ENCODE data around the gene SMG6. TPM values are rescaled to one million over a fixed set of nuclear protein-coding genes. Genes with fewer than 3 reads are reported as not detected.
"Not testable (repeated sequence)": the region's sequence is repeated elsewhere in the genome, so short reads cannot be mapped to it uniquely, and the experiment has no call there.

The SMG6 gene
- total RNA-seq, 4 donors from 2014 or later: 13.3 to 74.9 (median 41.6) TPM

DNA sequence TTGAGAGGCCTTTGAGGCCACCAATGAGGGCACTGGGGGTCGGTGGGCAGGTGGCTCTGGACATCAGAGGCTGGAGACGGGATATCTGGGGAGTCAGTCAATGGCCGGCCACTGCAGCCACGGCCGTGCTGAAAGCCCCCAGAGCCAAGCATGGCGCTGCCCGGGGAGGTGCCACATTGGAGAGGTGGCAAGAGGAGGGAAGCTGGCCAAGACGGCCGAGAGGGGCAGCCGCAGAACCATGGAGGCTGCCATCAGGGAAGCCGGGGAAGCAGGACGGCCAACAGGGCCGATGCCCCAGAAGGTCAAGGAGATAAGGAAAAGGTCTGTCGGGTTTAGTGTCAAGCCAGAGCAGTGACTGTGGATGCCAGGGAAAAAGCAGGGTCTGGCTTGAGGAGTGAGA is 288.3 kb downstream of the SMG6 start:
- intact Hi-C loops (cut with DNase I; ENCODE audit: low total_unique reads): no loop called here
- Histone ChIP-seq H3K27me3 (no peaks in the 10 kb centered on the region), H3K9me3 (no peaks in the 10 kb centered on the region), H3K36me3 (no peaks in the 10 kb centered on the region), H3K4me3 (no peak overlapping the region), H3K27ac (no peak overlapping the region), H3K4me1 (no peaks in the 10 kb centered on the region)
- no peak for DNase-seq
- TF ChIP-seq CTCF (IDR thresholded peaks at IDR 0.05) (no peak), POLR2A (IDR thresholded peaks at IDR 0.05) (no peak)

DNA sequence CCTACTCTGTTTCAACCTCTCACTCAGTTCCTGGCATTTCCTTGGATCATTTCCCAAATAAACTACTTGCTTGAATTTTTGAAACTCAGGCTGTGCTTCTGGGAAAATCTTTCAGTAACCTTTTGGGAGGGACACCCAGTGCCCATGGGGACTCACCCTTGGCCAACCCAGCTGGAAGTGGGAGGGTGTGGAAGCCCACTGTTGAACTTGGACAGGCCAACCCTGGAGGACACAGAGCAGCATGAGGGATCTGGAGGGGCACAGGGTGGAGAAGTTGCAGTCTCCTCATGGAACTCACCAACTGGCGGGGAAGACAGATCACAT is 289.6 kb downstream of the SMG6 start:
- intact Hi-C loops (cut with DNase I; ENCODE audit: low total_unique reads): no loop called here
- Histone ChIP-seq H3K36me3 (no peaks in the 10 kb centered on the region), H3K4me3 (no peak overlapping the region), H3K9me3 (no peaks in the 10 kb centered on the region), H3K27ac (no peak overlapping the region), H3K27me3 (no peaks in the 10 kb centered on the region), H3K4me1 (no peaks in the 10 kb centered on the region)
- no peak for DNase-seq
- TF ChIP-seq POLR2A (IDR thresholded peaks at IDR 0.05) (no peak), CTCF (IDR thresholded peaks at IDR 0.05) (no peak)

DNA sequence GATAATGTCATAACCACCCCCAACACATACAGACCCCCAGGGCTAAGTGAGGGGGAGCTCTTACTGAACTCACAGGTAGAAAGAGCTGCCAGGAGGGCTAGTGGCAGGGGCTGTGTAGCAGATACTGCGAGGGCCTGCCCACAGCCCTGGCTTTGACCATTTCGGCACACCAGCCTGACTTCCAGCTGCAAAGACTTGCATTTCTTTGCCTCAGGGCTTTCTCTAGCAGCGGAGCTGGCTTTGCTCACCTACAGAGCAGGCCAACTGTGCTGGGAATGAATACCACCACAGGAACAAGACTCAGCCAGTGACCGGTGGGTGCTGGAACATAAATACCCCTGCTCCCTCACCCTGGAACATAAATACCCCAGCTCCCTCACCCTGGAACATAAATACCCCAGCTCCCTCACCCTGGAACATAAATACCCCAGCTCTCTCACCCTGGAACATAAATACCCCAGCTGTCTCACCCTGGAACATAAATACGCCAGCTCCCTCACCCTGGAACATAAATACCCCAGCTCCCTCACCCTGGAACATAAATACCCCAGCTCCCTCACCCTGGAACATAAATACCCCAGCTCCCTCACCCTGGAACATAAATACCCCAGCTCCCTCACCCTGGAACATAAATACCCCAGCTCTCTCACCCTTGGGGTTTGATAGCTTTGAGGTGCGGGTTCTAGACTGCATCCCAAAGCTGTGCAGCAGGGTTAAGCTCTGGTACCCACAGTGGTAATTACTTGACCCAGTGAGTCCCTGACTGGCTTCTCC is 290.2 kb downstream of the SMG6 start:
- intact Hi-C loops (cut with DNase I; ENCODE audit: low total_unique reads): not testable (repeated sequence)

DNA sequence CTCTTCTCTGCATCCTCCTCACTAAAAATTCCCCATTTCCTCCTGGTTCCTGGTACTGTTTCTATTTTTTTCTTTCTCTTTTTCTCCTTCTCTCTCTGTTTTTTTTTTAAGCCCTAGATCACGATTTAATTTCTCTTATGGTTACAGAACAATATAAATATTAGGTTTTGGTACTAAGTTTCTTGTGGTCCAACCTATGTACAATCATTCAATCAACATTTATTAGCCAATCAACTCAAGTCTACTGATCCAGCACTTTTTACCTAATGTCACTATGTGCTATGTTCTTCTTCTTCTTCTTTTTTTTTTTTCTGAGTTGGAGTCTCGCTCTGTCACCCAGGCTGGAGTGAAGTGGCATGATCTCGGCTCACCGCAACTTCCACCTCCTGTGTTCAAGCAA is 291.1 kb downstream of the SMG6 start:
- intact Hi-C loops (cut with DNase I; ENCODE audit: low total_unique reads): no loop called here
- H3K27ac ChIP-seq: peak overlapping the region; percentile 45 to 71

More for the DNA sequence above, 290.2 kb downstream of the SMG6 start:
- not testable (repeated sequence) for DNase-seq, H3K4me3 ChIP-seq, H3K36me3 ChIP-seq, H3K27ac ChIP-seq, H3K9me3 ChIP-seq, H3K27me3 ChIP-seq, H3K4me1 ChIP-seq

DNA sequence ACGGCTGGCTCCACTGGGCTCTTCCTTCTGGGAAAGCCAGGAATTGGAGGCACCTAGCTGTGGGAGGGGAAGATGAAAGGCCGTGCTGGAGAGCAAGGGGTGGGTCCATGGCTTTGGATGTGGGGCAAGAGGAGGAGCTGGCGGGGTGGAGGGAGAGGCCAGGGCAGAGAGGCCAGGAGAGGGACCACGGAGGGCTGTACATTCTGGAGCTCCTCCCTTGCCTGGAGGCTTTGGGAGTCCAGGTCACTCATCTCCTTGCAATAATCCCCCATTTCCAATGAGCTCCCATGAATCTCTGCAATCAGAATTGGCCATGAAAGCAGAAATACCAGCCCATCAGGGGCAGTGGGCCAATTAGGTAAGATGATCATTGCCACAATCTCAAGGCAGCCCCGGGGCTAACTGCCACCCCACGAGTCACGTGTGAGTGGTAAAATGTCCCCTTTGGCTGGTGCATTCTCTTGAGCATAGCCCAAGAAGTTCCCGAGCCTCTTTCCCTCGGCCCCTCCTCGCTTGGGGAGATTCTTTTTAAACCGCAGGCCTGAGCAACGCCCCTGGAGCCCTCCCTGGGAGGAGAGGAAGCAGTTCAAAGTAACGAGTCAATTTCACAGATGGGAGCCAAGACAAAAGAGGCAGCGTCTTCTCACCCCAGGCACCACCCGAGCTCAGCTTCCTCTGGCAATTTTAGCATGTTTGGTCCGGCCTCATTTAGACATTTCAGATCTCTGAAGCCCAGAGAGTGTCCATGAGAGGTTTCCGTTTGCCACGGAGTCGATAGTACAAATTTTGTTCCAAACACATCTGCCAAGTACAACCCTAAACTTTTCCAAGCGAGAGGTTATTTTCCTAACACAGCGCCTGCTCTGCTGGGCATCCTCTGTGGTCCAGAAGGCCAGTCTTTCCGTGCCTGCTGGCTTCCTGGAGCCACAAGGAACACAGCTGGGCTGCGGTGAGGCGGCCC is 291.9 kb downstream of the SMG6 start:
- DNase-seq: no peak
- no peaks in the 10 kb centered on the region for H3K9me3 ChIP-seq
- no peak for TF ChIP-seq POLR2A (IDR thresholded peaks at IDR 0.05)
- no peak for TF ChIP-seq CTCF (IDR thresholded peaks at IDR 0.05)
- intact Hi-C loops (cut with DNase I; ENCODE audit: low total_unique reads): no loop called here
- no peaks in the 10 kb centered on the region for H3K36me3 ChIP-seq
- no peak overlapping the region for H3K4me3 ChIP-seq
- H3K27ac ChIP-seq: peak overlapping the region; percentile 45 to 71
- H3K27me3 ChIP-seq: no peaks in the 10 kb centered on the region
- no peaks in the 10 kb centered on the region for H3K4me1 ChIP-seq

More for the DNA sequence above, 291.1 kb downstream of the SMG6 start:
- H3K9me3 ChIP-seq: no peaks in the 10 kb centered on the region
- no peaks in the 10 kb centered on the region for H3K27me3 ChIP-seq
- no peak for TF ChIP-seq POLR2A (IDR thresholded peaks at IDR 0.05)
- TF ChIP-seq CTCF (IDR thresholded peaks at IDR 0.05): no peak
- DNase-seq: no peak
- H3K36me3 ChIP-seq: no peaks in the 10 kb centered on the region
- H3K4me3 ChIP-seq: no peak overlapping the region
- no peaks in the 10 kb centered on the region for H3K4me1 ChIP-seq

MicroRNAs within 50 kb of the gene (microRNA counts, 767-probe panel; counts per million panel counts)
- 6,042 to 7,183 counts per million in 2 donors for microRNA hsa-miR-132-3p
- 0 counts per million in 2 donors for microRNA hsa-miR-212-3p

Small RNA genes lying within 50 kb of the gene (microRNA-seq; reads per million reads assigned to microRNA genes)
- gene MIR132 (ENCODE audit: borderline microRNAs expressed, borderline replicate concordance) (1,016 reads per million, percentile 81 among the genes with 10 or more reads in this experiment), gene MIR212 (ENCODE audit: borderline microRNAs expressed, borderline replicate concordance) (12.3 reads per million, percentile 24 among the genes with 10 or more reads in this experiment)

Small RNA genes lying within 50 kb of the gene (small RNA-seq; reads per million reads assigned to genes)
- gene AC090617.6 (not detected), gene AC090617.7 (not detected), gene AC090617.8 (not detected), gene AC090617.9 (not detected), gene MIR132 (3.6 reads per million, percentile 84 among the genes with 10 or more reads in this experiment), gene MIR212 (0.67 reads per million, percentile 21 among the genes with 10 or more reads in this experiment), gene OVCA2 (not detected), gene RN7SL624P (not detected), gene SNORD91A (1,822 reads per million, percentile 98 among the genes with 10 or more reads in this experiment), gene SNORD91B (292 reads per million, percentile 96 among the genes with 10 or more reads in this experiment)

Other genes with a start within 250 kb of the SMG6 start
- 10 to 100 TPM; 21.8 to 86.9 (median 54.2) TPM for gene HIC1, start 248.7 kb downstream of the SMG6 start, total RNA-seq
- 10 to 100 TPM in 2 of 4 donors, 1 to 10 TPM in 2; 5.6 to 29.2 (median 13.4) TPM for gene SRR, start 165 bp upstream of the SMG6 start, total RNA-seq
- 10 to 100 TPM in 3 of 4 donors, 1 to 10 TPM in 1; 2.1 to 43.3 (median 23.5) TPM for gene TSR1, start 32.7 kb upstream of the SMG6 start, total RNA-seq
- 10 to 100 TPM; 13.2 to 77.5 (median 51.2) TPM for gene SGSM2, start 33.7 kb upstream of the SMG6 start, total RNA-seq
- gene MNT, start 97.3 kb upstream of the SMG6 start, total RNA-seq: 10 to 100 TPM in 1 of 4 donors, 1 to 10 TPM in 3; 1.8 to 32.6 (median 7.8) TPM
- 100 to 1,000 TPM in 1 of 4 donors, 10 to 100 TPM in 3; 25.1 to 118 (median 49.3) TPM for gene METTL16, start 208.1 kb upstream of the SMG6 start, total RNA-seq

All from uterus (tissue), 4 donors.